GM23248 (cell line): ENCODE results near the gene CAAP1. TPM values are rescaled to one million over a fixed set of nuclear protein-coding genes. Genes with fewer than 3 reads are reported as not detected.

Experiments used
- DNase-seq: peaks from one replicate; pipeline ENCODE4 v3.0.0-alpha.2; 2015
- H2AFZ ChIP-seq: fragments of 200-600 bp; sonication (generic); 2 replicates; pipeline ENCODE4 v1.6.1; 2016; ENCODE audit warnings: antibody characterized with exemption
- H3F3A ChIP-seq: fragments of 200-600 bp; sonication (generic); 2 replicates; pipeline ENCODE4 v1.6.1; 2016; ENCODE audit warnings: mild to moderate bottlenecking, antibody characterized with exemption, mixed run types; ENCODE audit not compliant: insufficient read depth
- H3K27ac ChIP-seq: fragments of 200-600 bp; sonication (generic); 2 replicates; pipeline ENCODE4 v1.5.1; 2016; ENCODE audit warnings: mild to moderate bottlenecking
- H3K27me3 ChIP-seq: fragments of 200-600 bp; sonication (generic); replicated peaks from 2 replicates; pipeline ENCODE4 v1.6.1; 2016; ENCODE audit warnings: mild to moderate bottlenecking; ENCODE audit not compliant: insufficient read depth
- H3K36me3 ChIP-seq: fragments of 200-600 bp; sonication (generic); 2 replicates; pipeline ENCODE4 v1.6.1; 2016; ENCODE audit warnings: low read depth, mild to moderate bottlenecking
- H3K4me1 ChIP-seq: fragments of 200-600 bp; sonication (generic); 2 replicates; pipeline ENCODE4 v1.6.1; 2016; ENCODE audit warnings: mild to moderate bottlenecking; ENCODE audit not compliant: insufficient read depth
- H3K4me2 ChIP-seq: fragments of 200-600 bp; sonication (generic); one replicate; pipeline ENCODE4 v1.6.1; 2016; ENCODE audit warnings: mild to moderate bottlenecking; ENCODE audit not compliant: unreplicated experiment
- H3K4me3 ChIP-seq: fragments of 200-600 bp; sonication (generic); 2 replicates; pipeline ENCODE4 v1.5.1; 2016; ENCODE audit warnings: mild to moderate bottlenecking
- H3K79me2 ChIP-seq: fragments of 200-600 bp; sonication (generic); 2 replicates; pipeline ENCODE4 v1.6.1; 2016; ENCODE audit warnings: mild to moderate bottlenecking; ENCODE audit not compliant: insufficient read depth
- H3K9ac ChIP-seq: fragments of 200-600 bp; sonication (generic); 2 replicates; pipeline ENCODE4 v1.6.1; 2016; ENCODE audit warnings: mild to moderate bottlenecking
- H3K9me2 ChIP-seq: fragments of 200-600 bp; sonication (generic); 2 replicates; pipeline ENCODE4 v1.6.1; 2016; ENCODE audit warnings: mixed run types, mild to moderate bottlenecking, moderate library complexity; ENCODE audit not compliant: insufficient read depth
- H3K9me3 ChIP-seq: fragments of 200-600 bp; sonication (generic); one replicate; pipeline ENCODE4 v1.6.1; 2017; ENCODE audit warnings: low read depth
- H4K20me1 ChIP-seq: fragments of 200-600 bp; sonication (generic); 2 replicates; pipeline ENCODE4 v1.6.0; 2016; ENCODE audit not compliant: insufficient read depth
- EZH2 ChIP-seq: fragments of 200-600 bp; sonication (generic); IDR thresholded peaks from 2 replicates; pipeline ENCODE4 v1.6.1; 2018; ENCODE audit warnings: antibody characterized with exemption, mild to moderate bottlenecking; ENCODE audit not compliant: insufficient read depth, poor library complexity, severe bottlenecking
- EZH2phosphoT487 ChIP-seq: fragments of 200-600 bp; sonication (generic); IDR thresholded peaks from 2 replicates; pipeline ENCODE4 v1.6.1; 2018; ENCODE audit warnings: antibody characterized with exemption, moderate library complexity, mild to moderate bottlenecking, low read depth; ENCODE audit not compliant: insufficient read depth
- WGBS, 2 experiments: methylation state at CpG; one replicate each; pipeline ENCODE4 v1.1.6; 2015 to 2017; ENCODE audit warnings: low lambda C conversion rate in 2 of 2, low coverage in 1 of 2; ENCODE audit errors: missing lambda C conversion rate in 2 of 2; 5-methylcytosine and 5-hydroxymethylcytosine counted together
- in situ Hi-C: fragments of 300-500 bp; cut with MboI; formaldehyde crosslinking; loops from 2 replicates; pipeline ENCODE4 v1.15.0; 2020
- polyA plus RNA-seq: library from polyadenylated mRNA; unstranded; fragments of >200 nt; fragmentation: Nextera tagmentation; extraction: Ambion mirVana; gene quantifications from 2 replicates; pipeline ENCODE4 v1.2.1, GENCODE V29; 2016
- total RNA-seq: library from RNA; depleted of rRNA; stranded (reverse); fragments of >200 nt; shearing (Covaris generic); gene quantifications from 2 replicates; pipeline ENCODE4 v1.2.3, GENCODE V29; 2014

CAAP1 gene
- total and polyA plus RNA-seq, 2 experiments from 2014 or later: 17.2 TPM

DNA sequence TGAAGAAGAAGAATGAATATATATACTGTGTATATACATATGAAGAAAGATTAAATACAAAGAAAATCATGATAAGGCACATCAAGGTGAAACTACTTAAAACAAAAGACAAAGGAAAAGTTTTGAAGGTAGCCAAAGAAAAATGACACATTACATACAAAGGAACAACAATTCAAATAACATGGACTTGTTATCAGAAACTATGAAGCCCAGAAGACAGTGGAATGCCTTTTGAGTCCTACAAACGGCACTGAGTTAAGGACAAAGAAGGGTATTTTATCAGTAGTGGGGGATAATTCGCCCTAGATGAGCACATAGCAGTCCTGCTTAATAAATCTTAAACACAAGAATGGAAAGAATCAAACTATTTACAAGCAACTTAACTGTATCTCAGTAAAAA is 77.8 kb downstream of the CAAP1 start:
- H3K4me2 ChIP-seq: no peak overlapping the region

DNA sequence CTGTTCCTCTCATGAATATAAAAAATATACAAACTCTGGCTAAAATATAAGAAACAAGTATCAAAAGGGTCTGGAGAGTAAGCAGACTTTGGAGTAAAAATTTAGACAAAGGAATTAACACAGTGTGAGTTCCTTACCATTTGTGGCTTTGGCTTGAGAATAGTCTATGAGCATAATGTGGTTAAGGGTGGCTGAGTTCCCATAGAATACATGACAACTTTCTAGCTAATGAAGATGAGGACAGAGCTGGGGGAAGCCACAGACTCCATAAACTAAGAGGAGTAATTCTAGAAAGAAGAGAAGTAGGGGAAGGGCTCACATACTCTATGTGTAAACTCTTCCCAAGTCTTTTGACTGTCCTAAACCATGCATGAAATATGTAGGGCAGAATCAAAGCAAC is 79.4 kb downstream of the CAAP1 start:
- no peak overlapping the region for H3K4me2 ChIP-seq
- no peaks in the 10 kb centered on the region for H3K27me3 ChIP-seq
- H3K9me2 ChIP-seq: no peaks in the 10 kb centered on the region
- in situ Hi-C loops: no loop called here
- no peak overlapping the region for H3K9ac ChIP-seq
- H3K36me3 ChIP-seq: no peaks in the 10 kb centered on the region
- no peak for DNase-seq
- H3K9me3 ChIP-seq: no peaks in the 10 kb centered on the region
- H3F3A ChIP-seq: no peaks in the 10 kb centered on the region
- H3K79me2 ChIP-seq: no peaks in the 10 kb centered on the region
- no peak overlapping the region for H3K4me3 ChIP-seq
- no peak for TF ChIP-seq EZH2phosphoT487
- no peak for TF ChIP-seq EZH2
- no peak overlapping the region for H3K27ac ChIP-seq
- H3K4me1 ChIP-seq: peaks cover 7% of the 10 kb centered on the region; the same call in 1 of the 2 replicates
- no peak overlapping the region for H2AFZ ChIP-seq
- H4K20me1 ChIP-seq: no peaks in the 10 kb centered on the region

More for the DNA sequence above, 77.8 kb downstream of the CAAP1 start:
- no peak for DNase-seq
- H3K9me3 ChIP-seq: no peaks in the 10 kb centered on the region
- WGBS, 2 experiments: 8 to 16% methylated on average over 2 of the region's 2 CpGs
- H3F3A ChIP-seq: no peaks in the 10 kb centered on the region
- no peak for TF ChIP-seq EZH2
- TF ChIP-seq EZH2phosphoT487: no peak
- H3K9me2 ChIP-seq: no peaks in the 10 kb centered on the region
- H3K27me3 ChIP-seq: no peaks in the 10 kb centered on the region
- in situ Hi-C loops: no loop called here
- peaks cover 7% of the 10 kb centered on the region; the same call in 1 of the 2 replicates for H3K4me1 ChIP-seq
- H3K9ac ChIP-seq: no peak overlapping the region
- H3K4me3 ChIP-seq: no peak overlapping the region
- no peak overlapping the region for H2AFZ ChIP-seq
- H3K27ac ChIP-seq: no peak overlapping the region
- H3K36me3 ChIP-seq: no peaks in the 10 kb centered on the region
- H3K79me2 ChIP-seq: no peaks in the 10 kb centered on the region
- no peaks in the 10 kb centered on the region for H4K20me1 ChIP-seq

DNA sequence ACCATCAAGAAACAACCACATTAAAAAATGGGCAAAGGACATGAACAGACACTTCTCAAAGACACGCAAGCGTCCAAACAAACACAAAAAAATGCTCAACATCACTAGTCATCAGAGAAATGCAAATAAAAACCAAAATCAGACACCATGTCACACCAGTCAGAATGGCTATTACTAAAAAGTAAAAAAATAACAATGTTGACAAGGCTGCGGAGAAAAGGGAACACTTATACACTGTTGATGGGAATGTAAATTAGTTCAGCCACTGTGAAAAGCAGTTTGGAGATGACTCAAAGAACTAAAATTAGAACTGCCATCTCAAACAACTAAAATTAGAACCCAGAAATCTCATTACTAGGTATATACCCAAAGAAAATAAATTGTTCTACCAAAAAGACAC is 80.4 kb downstream of the CAAP1 start:
- no peaks in the 10 kb centered on the region for H3K27me3 ChIP-seq
- DNase-seq: no peak
- no peak overlapping the region for H3K9ac ChIP-seq
- TF ChIP-seq EZH2phosphoT487 (no peak), EZH2 (no peak)
- no peak overlapping the region for H3K4me2 ChIP-seq
- no peaks in the 10 kb centered on the region for H3K9me2 ChIP-seq
- H3K36me3 ChIP-seq: no peaks in the 10 kb centered on the region
- no peaks in the 10 kb centered on the region for H4K20me1 ChIP-seq
- H3K27ac ChIP-seq: no peak overlapping the region
- 82 to 88% methylated on average over 3 of the region's 3 CpGs for WGBS, 2 experiments
- H3K79me2 ChIP-seq: no peaks in the 10 kb centered on the region
- H3K9me3 ChIP-seq: no peaks in the 10 kb centered on the region
- in situ Hi-C loops: no loop called here
- H3F3A ChIP-seq: no peaks in the 10 kb centered on the region
- no peak overlapping the region for H3K4me3 ChIP-seq
- peaks cover 7% of the 10 kb centered on the region; the same call in 1 of the 2 replicates for H3K4me1 ChIP-seq
- H2AFZ ChIP-seq: no peak overlapping the region

DNA sequence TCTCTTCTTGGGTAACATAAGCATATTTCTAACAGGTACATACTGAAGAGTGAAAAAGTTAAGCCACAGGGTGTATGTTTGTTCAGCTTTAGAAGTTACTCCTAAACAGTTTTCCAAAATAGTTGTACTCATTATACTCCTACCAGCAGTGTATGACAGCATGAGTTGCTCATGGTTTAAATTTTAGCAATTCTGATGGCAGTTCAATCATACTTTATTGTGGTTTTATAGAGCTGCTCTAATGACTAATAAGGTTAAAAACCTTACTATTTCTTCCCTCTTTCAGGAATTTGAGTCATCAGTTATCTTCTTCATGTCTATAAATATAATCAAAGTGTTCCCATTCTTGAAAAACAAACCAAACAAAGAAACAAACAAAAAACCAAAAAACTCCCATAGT is 81.5 kb downstream of the CAAP1 start:
- no peaks in the 10 kb centered on the region for H3K79me2 ChIP-seq
- H3K4me1 ChIP-seq: peaks cover 7% of the 10 kb centered on the region; the same call in 1 of the 2 replicates
- no peaks in the 10 kb centered on the region for H3K36me3 ChIP-seq
- peak; percentile 15 for DNase-seq
- H2AFZ ChIP-seq: no peak overlapping the region
- H3K9me3 ChIP-seq: no peaks in the 10 kb centered on the region
- in situ Hi-C loops: no loop called here
- H3K4me2 ChIP-seq: no peak overlapping the region
- H3K27ac ChIP-seq: no peak overlapping the region
- no peak for TF ChIP-seq EZH2phosphoT487
- H4K20me1 ChIP-seq: no peaks in the 10 kb centered on the region
- no peak overlapping the region for H3K9ac ChIP-seq
- H3K27me3 ChIP-seq: no peaks in the 10 kb centered on the region
- H3K4me3 ChIP-seq: no peak overlapping the region
- no peaks in the 10 kb centered on the region for H3K9me2 ChIP-seq
- H3F3A ChIP-seq: no peaks in the 10 kb centered on the region

DNA sequence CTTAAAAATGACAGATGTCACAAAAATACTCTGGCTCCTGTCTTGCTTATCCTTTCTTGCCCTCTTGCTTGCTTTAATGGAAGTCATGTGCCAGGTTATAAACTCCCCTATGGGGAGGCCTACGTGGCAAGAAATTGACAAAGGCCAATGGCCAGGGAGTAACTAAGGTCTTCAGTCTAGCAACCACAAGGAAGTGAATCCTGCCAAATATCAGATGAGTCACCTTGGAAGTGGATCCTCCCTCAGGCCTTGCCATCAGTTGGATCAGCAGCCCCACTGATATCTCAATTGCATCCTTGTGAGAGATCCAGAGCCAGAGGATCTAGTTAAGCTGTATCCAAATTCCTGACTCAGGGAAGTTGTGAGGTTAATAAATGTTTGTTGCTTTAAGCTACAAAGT is 82.8 kb downstream of the CAAP1 start:
- H3K27me3 ChIP-seq: no peaks in the 10 kb centered on the region
- peaks cover 7% of the 10 kb centered on the region; the same call in 1 of the 2 replicates for H3K4me1 ChIP-seq
- peak overlapping the region; percentile 4; the same call in 1 of the 2 replicates for H3K27ac ChIP-seq
- H3K79me2 ChIP-seq: no peaks in the 10 kb centered on the region
- H2AFZ ChIP-seq: 0 out of 2 replicates have a peak overlapping the region, but pooled peaks have one; percentile 21
- peak; percentile 72 for DNase-seq
- 0% methylated on average over 1 of the region's 1 CpG for WGBS, 2 experiments
- H3K4me2 ChIP-seq: no peak overlapping the region
- no peaks in the 10 kb centered on the region for H3K9me3 ChIP-seq
- in situ Hi-C loops: no loop called here
- TF ChIP-seq EZH2phosphoT487: no peak
- no peak for TF ChIP-seq EZH2
- H3K4me3 ChIP-seq: no peak overlapping the region
- no peaks in the 10 kb centered on the region for H3K36me3 ChIP-seq
- no peaks in the 10 kb centered on the region for H3K9me2 ChIP-seq
- H3F3A ChIP-seq: no peaks in the 10 kb centered on the region
- H3K9ac ChIP-seq: no peak overlapping the region
- H4K20me1 ChIP-seq: no peaks in the 10 kb centered on the region
